Measurements from ENCODE around the gene HJURP.

The HJURP gene

DNA sequence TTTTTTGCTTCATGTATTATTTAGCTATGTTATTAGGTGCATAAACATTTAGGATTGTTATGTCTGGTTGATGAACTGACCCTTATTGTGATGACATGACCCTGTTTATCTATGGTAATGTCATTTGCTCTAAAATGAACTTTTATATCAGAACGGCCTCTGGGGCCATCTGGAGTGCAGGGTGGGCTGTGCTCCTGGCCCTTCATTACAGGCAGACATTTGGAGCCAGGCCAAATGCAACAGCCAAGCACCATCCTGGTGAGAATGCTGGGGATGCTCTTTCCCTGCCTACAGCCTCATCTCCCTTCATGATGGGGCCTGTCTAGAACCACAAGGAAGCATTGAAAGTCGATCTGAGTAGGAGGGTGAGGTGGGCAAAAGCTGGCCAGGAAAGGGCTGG lies 38.0 kb downstream of the HJURP start:
- no peak overlapping the region for H2AFZ ChIP-seq (ENCODE audit: insufficient read depth, low read length, poor library complexity)
- DNase-seq, result no peak
- H3K4me1 ChIP-seq (ENCODE audit: control insufficient read depth in 1 of 2, insufficient read depth in 2 of 2, low read length in 2 of 2), result no peaks in the 10 kb centered on the region
- no peak overlapping the region for H4K91ac ChIP-seq (ENCODE audit: low read depth, low read length)
- H2AK5ac ChIP-seq (ENCODE audit: low read length), result no peak overlapping the region
- H2BK12ac ChIP-seq (ENCODE audit: low read length), result no peak overlapping the region
- no peaks in the 10 kb centered on the region for H3K79me1 ChIP-seq (ENCODE audit: low read length)
- no peak overlapping the region for H3K23ac ChIP-seq (ENCODE audit: low read length)
- H4K12ac ChIP-seq (ENCODE audit: low read depth, low read length), result no peak overlapping the region
- no CpG with 5 or more reads among the region's 2 CpGs for WGBS (ENCODE audit: extremely low coverage, insufficient coverage, insufficient read length)
- no peak overlapping the region for H3K14ac ChIP-seq (ENCODE audit: low read length)
- no peaks in the 10 kb centered on the region for H3K36me3 ChIP-seq (ENCODE audit: control insufficient read depth in 1 of 2, insufficient read depth in 2 of 2, low read length in 2 of 2)
- H3K27me3 ChIP-seq (ENCODE audit: insufficient read depth, low read length), result no peaks in the 10 kb centered on the region
- H3K27ac ChIP-seq (ENCODE audit: low read depth, low read length), result no peak overlapping the region
- no peak overlapping the region for H2BK5ac ChIP-seq (ENCODE audit: low read depth, low read length, poor library complexity)
- peaks cover 7% of the 10 kb centered on the region for H3K9me3 ChIP-seq (ENCODE audit: insufficient read depth, low read depth, low read length)
- H3K4ac ChIP-seq (ENCODE audit: low read depth, low read length), result no peak overlapping the region
- no peak overlapping the region for H3K9ac ChIP-seq (ENCODE audit: low read length)
- no peak overlapping the region for H3K4me3 ChIP-seq (ENCODE audit: low read depth, low read length)
- H3K4me2 ChIP-seq (ENCODE audit: low read length), result no peak overlapping the region
- H2BK120ac ChIP-seq (ENCODE audit: insufficient read depth, low read length, poor library complexity), result no peak overlapping the region
- H3K18ac ChIP-seq (ENCODE audit: low read length), result no peak overlapping the region
- H4K8ac ChIP-seq (ENCODE audit: low read depth, low read length), result no peak overlapping the region
- no peaks in the 10 kb centered on the region for H3K79me2 ChIP-seq (ENCODE audit: control insufficient read depth, insufficient read depth, low read length, poor library complexity)

DNA sequence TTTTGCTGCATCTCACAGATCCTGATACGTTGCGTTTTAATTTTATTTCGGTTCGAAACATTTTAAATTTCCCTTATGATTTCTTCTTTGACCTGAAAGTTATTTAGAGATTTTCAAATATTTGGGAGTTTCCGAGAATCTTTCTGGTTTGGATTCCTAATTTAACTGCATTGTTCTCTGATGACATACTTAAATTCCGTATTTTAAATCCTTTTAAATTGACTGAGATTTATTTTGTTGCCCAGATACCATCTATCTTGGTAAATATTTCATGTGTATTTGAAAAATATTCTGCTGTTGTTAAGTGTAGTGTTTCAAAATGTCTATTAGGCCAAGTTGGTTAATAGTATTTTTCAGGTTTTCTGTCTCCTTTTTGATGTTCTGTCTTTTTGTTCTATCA lies 38.5 kb downstream of the HJURP start:
- Histone ChIP-seq H3K27ac (ENCODE audit: low read depth, low read length) (no peak overlapping the region), H2BK12ac (ENCODE audit: low read length) (no peak overlapping the region), H3K4me3 (ENCODE audit: low read depth, low read length) (no peak overlapping the region), H3K4ac (ENCODE audit: low read depth, low read length) (no peak overlapping the region), H3K23ac (ENCODE audit: low read length) (no peak overlapping the region), H3K14ac (ENCODE audit: low read length) (no peak overlapping the region), H2AK5ac (ENCODE audit: low read length) (no peak overlapping the region), H3K4me1 (ENCODE audit: control insufficient read depth in 1 of 2, insufficient read depth in 2 of 2, low read length in 2 of 2) (no peaks in the 10 kb centered on the region), H3K79me1 (ENCODE audit: low read length) (no peaks in the 10 kb centered on the region), H4K91ac (ENCODE audit: low read depth, low read length) (no peak overlapping the region), H2AFZ (ENCODE audit: insufficient read depth, low read length, poor library complexity) (no peak overlapping the region), H4K8ac (ENCODE audit: low read depth, low read length) (no peak overlapping the region), H3K9me3 (ENCODE audit: insufficient read depth, low read depth, low read length) (peaks cover 11% of the 10 kb centered on the region), H3K27me3 (ENCODE audit: insufficient read depth, low read length) (no peaks in the 10 kb centered on the region), H2BK5ac (ENCODE audit: low read depth, low read length, poor library complexity) (no peak overlapping the region), H3K18ac (ENCODE audit: low read length) (no peak overlapping the region), H3K79me2 (ENCODE audit: control insufficient read depth, insufficient read depth, low read length, poor library complexity) (no peaks in the 10 kb centered on the region), H3K9ac (ENCODE audit: low read length) (no peak overlapping the region), H2BK120ac (ENCODE audit: insufficient read depth, low read length, poor library complexity) (no peak overlapping the region), H3K36me3 (ENCODE audit: control insufficient read depth in 1 of 2, insufficient read depth in 2 of 2, low read length in 2 of 2) (no peaks in the 10 kb centered on the region), H3K4me2 (ENCODE audit: low read length) (no peak overlapping the region), H4K12ac (ENCODE audit: low read depth, low read length) (no peak overlapping the region)
- WGBS (ENCODE audit: extremely low coverage, insufficient coverage, insufficient read length), result no CpG with 5 or more reads among the region's 6 CpGs
- DNase-seq, result peak in 1 of 2 donors; percentile 28

DNA sequence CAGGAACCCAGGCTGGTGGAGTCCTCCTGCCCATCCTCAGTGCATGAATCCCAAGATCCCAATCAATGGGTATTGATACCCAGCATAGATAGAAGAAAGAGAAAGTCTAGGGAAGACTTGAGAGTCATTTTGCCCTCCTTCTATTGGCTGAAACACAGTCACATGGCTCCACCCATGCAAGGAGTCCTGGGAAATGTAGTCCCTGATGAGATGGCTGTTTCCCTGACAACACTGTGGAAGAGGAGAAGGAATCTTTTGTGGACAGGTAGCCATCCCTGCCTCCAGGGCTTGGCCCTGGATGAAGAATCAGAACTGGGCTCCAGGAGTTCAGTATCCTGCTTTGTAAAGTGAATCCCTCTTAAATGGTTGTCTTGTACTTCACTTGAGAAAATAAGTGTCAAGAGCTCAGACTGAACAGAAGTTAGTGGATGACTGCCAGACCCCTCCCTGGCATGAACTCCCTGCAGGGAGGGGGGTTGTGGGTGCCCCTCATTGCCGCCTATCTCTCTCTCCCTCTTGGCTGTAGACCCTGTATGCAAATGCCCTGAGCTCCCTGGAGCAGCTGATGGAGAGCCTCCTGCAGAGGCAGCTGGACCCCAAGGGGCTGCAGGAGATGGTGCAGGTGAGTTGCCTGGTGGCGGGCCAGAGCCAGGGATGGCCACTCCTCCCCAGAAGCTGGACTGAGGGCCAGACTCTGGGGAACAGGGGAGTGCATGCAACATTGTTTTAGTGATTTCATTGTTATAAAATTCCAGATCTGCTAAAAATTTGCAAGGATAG lies 40.1 kb downstream of the HJURP start:
- no peaks in the 10 kb centered on the region for H3K79me2 ChIP-seq (ENCODE audit: control insufficient read depth, insufficient read depth, low read length, poor library complexity)
- no peak overlapping the region for H2AFZ ChIP-seq (ENCODE audit: insufficient read depth, low read length, poor library complexity)
- no peak overlapping the region for H3K23ac ChIP-seq (ENCODE audit: low read length)
- H3K36me3 ChIP-seq (ENCODE audit: control insufficient read depth in 1 of 2, insufficient read depth in 2 of 2, low read length in 2 of 2), result no peaks in the 10 kb centered on the region
- H4K91ac ChIP-seq (ENCODE audit: low read depth, low read length), result no peak overlapping the region
- H3K4me3 ChIP-seq (ENCODE audit: low read depth, low read length), result no peak overlapping the region
- H3K14ac ChIP-seq (ENCODE audit: low read length), result no peak overlapping the region
- DNase-seq, result peak in 1 of 2 donors; percentile 3
- no peaks in the 10 kb centered on the region for H3K79me1 ChIP-seq (ENCODE audit: low read length)
- no peak overlapping the region for H2BK5ac ChIP-seq (ENCODE audit: low read depth, low read length, poor library complexity)
- H3K9ac ChIP-seq (ENCODE audit: low read length), result no peak overlapping the region
- H4K12ac ChIP-seq (ENCODE audit: low read depth, low read length), result no peak overlapping the region
- H3K9me3 ChIP-seq (ENCODE audit: insufficient read depth, low read depth, low read length), result peaks cover 7% of the 10 kb centered on the region
- H3K4ac ChIP-seq (ENCODE audit: low read depth, low read length), result no peak overlapping the region
- H3K4me2 ChIP-seq (ENCODE audit: low read length), result no peak overlapping the region
- H2BK120ac ChIP-seq (ENCODE audit: insufficient read depth, low read length, poor library complexity), result no peak overlapping the region
- no peaks in the 10 kb centered on the region for H3K4me1 ChIP-seq (ENCODE audit: control insufficient read depth in 1 of 2, insufficient read depth in 2 of 2, low read length in 2 of 2)
- H3K27me3 ChIP-seq (ENCODE audit: insufficient read depth, low read length), result no peaks in the 10 kb centered on the region
- H4K8ac ChIP-seq (ENCODE audit: low read depth, low read length), result no peak overlapping the region
- no CpG with 5 or more reads among the region's 2 CpGs for WGBS (ENCODE audit: extremely low coverage, insufficient coverage, insufficient read length)
- no peak overlapping the region for H2BK12ac ChIP-seq (ENCODE audit: low read length)
- no peak overlapping the region for H3K27ac ChIP-seq (ENCODE audit: low read depth, low read length)
- H2AK5ac ChIP-seq (ENCODE audit: low read length), result no peak overlapping the region
- no peak overlapping the region for H3K18ac ChIP-seq (ENCODE audit: low read length)

DNA sequence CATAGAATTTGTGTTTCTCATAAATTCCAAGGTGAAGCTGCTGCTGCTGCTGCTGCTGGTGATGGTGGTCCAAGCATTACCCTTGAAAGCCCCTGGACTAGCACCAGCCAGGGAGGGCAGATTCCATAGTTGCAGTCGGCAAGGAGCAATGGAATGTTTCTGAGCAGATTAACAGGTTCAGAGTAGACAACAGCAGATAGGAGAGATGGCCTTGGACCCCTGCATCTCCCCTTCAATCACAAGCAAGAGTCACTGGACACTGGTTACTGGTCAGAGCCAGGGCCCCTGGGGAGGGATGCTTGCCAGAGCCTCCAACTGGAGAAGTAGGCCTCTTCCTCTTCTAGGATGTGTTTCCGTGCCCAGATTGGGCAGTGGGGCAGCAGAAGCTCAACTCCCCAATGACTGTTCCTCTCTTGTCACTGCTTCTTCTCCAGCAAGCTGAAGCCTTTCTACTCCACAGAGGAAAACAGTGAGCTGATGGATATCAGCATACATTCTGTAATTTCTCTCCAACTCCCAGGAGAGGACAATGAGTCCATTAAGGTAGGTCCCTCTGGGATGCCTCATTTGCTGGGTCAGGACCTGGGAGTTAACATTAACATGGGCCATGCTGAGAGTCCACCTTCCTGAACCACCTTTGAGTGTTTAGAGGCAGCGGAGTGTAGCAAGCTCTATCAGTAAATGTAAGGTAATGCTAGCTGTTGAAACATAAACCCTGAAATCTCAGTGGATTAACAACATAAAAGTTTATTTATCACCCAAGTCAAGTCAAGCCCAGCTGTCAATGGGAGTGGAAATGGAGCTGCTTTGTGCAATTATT lies 40.9 kb downstream of the HJURP start:
- Histone ChIP-seq H3K79me2 (ENCODE audit: control insufficient read depth, insufficient read depth, low read length, poor library complexity) (no peaks in the 10 kb centered on the region), H4K8ac (ENCODE audit: low read depth, low read length) (no peak overlapping the region), H3K23ac (ENCODE audit: low read length) (no peak overlapping the region), H3K79me1 (ENCODE audit: low read length) (no peaks in the 10 kb centered on the region), H3K4me2 (ENCODE audit: low read length) (no peak overlapping the region), H4K91ac (ENCODE audit: low read depth, low read length) (no peak overlapping the region), H3K4me3 (ENCODE audit: low read depth, low read length) (no peak overlapping the region), H2AFZ (ENCODE audit: insufficient read depth, low read length, poor library complexity) (no peak overlapping the region), H2BK5ac (ENCODE audit: low read depth, low read length, poor library complexity) (no peak overlapping the region), H3K9me3 (ENCODE audit: insufficient read depth, low read depth, low read length) (peaks cover 10% of the 10 kb centered on the region), H4K12ac (ENCODE audit: low read depth, low read length) (no peak overlapping the region), H3K4ac (ENCODE audit: low read depth, low read length) (no peak overlapping the region), H2AK5ac (ENCODE audit: low read length) (no peak overlapping the region), H3K14ac (ENCODE audit: low read length) (no peak overlapping the region), H2BK12ac (ENCODE audit: low read length) (no peak overlapping the region), H3K36me3 (ENCODE audit: control insufficient read depth in 1 of 2, insufficient read depth in 2 of 2, low read length in 2 of 2) (no peaks in the 10 kb centered on the region), H3K9ac (ENCODE audit: low read length) (no peak overlapping the region), H3K27me3 (ENCODE audit: insufficient read depth, low read length) (no peaks in the 10 kb centered on the region), H2BK120ac (ENCODE audit: insufficient read depth, low read length, poor library complexity) (no peak overlapping the region), H3K18ac (ENCODE audit: low read length) (no peak overlapping the region), H3K27ac (ENCODE audit: low read depth, low read length) (no peak overlapping the region), H3K4me1 (ENCODE audit: control insufficient read depth in 1 of 2, insufficient read depth in 2 of 2, low read length in 2 of 2) (no peaks in the 10 kb centered on the region)
- no CpG with 5 or more reads among the region's 3 CpGs for WGBS (ENCODE audit: extremely low coverage, insufficient coverage, insufficient read length)
- DNase-seq, result no peak
